Measurements from ENCODE around the gene FOXD4L1.
"Not testable (repeated sequence)": the region's sequence is repeated elsewhere in the genome, so short reads cannot be mapped to it uniquely, and the experiment has no call there.

FOXD4L1 gene

GRCh38 chr2:113524986-113525385 lies 26.5 kb downstream of the FOXD4L1 start:
- not testable (repeated sequence) for DNase-seq (ENCODE audit: low read depth)

- not testable (repeated sequence) for DNase-seq (ENCODE audit: low read depth)
These were observed 29.0 kb downstream of the FOXD4L1 start for GRCh38 chr2:113527350-113528045.

- DNase-seq (ENCODE audit: low read depth) = not testable (repeated sequence)
These were observed 29.7 kb downstream of the FOXD4L1 start for GRCh38 chr2:113528126-113528525.

- not testable (repeated sequence) for DNase-seq (ENCODE audit: low read depth)
These were observed 30.4 kb downstream of the FOXD4L1 start for GRCh38 chr2:113528904-113529303.

GRCh38 chr2:113532991-113533390 lies 34.5 kb downstream of the FOXD4L1 start:
- DNase-seq (ENCODE audit: low read depth) = not testable (repeated sequence)

- not testable (repeated sequence) for DNase-seq (ENCODE audit: low read depth)
These were observed 38.1 kb downstream of the FOXD4L1 start for GRCh38 chr2:113536573-113536972.

GRCh38 chr2:113540834-113541203 lies 42.4 kb downstream of the FOXD4L1 start:
- DNase-seq (ENCODE audit: low read depth) = not testable (repeated sequence)

GRCh38 chr2:113541204-113541975 lies 42.9 kb downstream of the FOXD4L1 start:
- DNase-seq (ENCODE audit: low read depth) = not testable (repeated sequence)

- DNase-seq (ENCODE audit: low read depth) = not testable (repeated sequence)
These were observed 43.6 kb downstream of the FOXD4L1 start for GRCh38 chr2:113541976-113542485.

GRCh38 chr2:113542529-113542928 lies 44.1 kb downstream of the FOXD4L1 start:
- DNase-seq (ENCODE audit: low read depth) = not testable (repeated sequence)
